ENCODE results near the gene ABR. TPM values are rescaled to one million over a fixed set of nuclear protein-coding genes. Genes with fewer than 3 reads are reported as not detected.

ABR gene

DNA sequence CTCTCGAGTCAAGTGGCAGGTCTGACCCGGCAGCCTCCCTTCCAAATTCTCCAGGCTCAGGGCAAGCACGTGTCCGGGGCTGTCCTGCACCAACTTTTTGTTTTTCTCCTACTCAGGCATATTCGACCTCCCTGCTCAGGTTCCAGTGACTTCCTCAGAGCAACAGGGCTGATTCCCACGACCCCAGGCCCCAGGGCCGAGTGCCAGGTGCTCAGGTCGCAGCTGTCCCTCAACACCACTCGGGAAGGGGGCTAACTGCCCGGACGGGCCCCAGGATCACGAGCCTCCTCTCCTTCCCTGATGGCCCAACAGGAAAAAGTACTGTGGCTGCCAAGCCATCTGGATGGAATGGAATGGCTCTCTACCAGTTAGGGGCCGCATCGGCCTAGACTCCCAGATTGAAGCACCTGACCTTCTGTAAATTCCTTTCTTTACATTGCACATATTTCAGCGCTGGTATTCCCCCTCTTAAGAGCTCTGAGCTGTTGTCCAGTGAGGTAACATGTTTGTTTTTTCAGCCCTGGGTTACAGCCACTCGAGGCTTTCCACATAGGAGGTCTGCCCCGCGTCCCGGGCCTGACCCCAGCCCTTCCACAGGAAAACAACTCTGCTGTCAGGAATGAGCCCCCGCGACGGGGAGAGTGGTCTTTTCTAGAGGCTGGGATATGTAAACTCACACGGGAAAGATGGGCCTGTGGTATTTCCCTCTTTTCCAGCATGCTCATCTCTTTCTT is 225.2 kb downstream of the ABR start:
- no peak overlapping the region for H3K4me2 ChIP-seq (ENCODE audit: low read length)
- no peaks in the 10 kb centered on the region for H3K9me3 ChIP-seq (replicated peaks; ENCODE audit: low read length)
- peaks cover 2% of the 10 kb centered on the region for H3K27me3 ChIP-seq (ENCODE audit: control insufficient read depth, insufficient read depth, low read length)
- no peaks in the 10 kb centered on the region for H3K36me3 ChIP-seq (ENCODE audit: insufficient read depth, low read length)
- no peak overlapping the region for H3K9ac ChIP-seq (ENCODE audit: low read depth, low read length)
- H3K4me1 ChIP-seq (ENCODE audit: control insufficient read depth, insufficient read depth, low read length) = peaks cover 19% of the 10 kb centered on the region
- H3K4me3 ChIP-seq (ENCODE audit: low read length) = no peak overlapping the region

DNA sequence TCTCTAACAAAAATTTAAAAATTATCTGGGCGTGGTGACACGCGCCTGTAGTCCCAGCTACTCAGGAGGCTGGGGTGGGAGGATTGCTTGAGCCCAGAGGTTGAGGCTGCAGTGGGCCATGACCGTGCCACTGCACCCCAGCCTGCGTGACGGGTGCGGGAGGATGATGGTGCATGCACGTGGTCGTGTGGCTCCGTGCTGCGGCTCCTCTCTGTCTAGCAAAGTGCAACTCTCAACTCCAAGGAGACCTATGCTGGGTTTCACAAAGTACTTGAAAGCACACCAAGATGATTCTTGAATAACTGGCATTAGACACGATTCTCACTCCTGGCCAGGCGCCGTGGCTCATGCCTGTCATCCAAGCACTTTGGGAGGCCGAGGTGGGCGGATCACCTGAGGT is 226.0 kb downstream of the ABR start:
- H3K9ac ChIP-seq (ENCODE audit: low read depth, low read length) = no peak overlapping the region
- no peaks in the 10 kb centered on the region for H3K9me3 ChIP-seq (replicated peaks; ENCODE audit: low read length)
- H3K4me1 ChIP-seq (ENCODE audit: control insufficient read depth, insufficient read depth, low read length) = peaks cover 19% of the 10 kb centered on the region
- no peak overlapping the region for H3K4me2 ChIP-seq (ENCODE audit: low read length)
- H3K36me3 ChIP-seq (ENCODE audit: insufficient read depth, low read length) = no peaks in the 10 kb centered on the region
- peaks cover 2% of the 10 kb centered on the region for H3K27me3 ChIP-seq (ENCODE audit: control insufficient read depth, insufficient read depth, low read length)
- no peak overlapping the region for H3K4me3 ChIP-seq (ENCODE audit: low read length)

Small RNAs within 50 kb of the gene (small RNA-seq; reads per million reads assigned to genes)
- gene AC016292.2 (not detected), gene MIR3183 (not detected), gene RF00017 (not detected)

Data from skeletal muscle satellite cell (primary cell).